GM12865 (cell line): ENCODE measurements around the gene HDLBP.

Source experiments
- DNase-seq: peaks from one replicate; pipeline ENCODE4 v3.0.0; 2010; ENCODE audit warnings: low read depth
- H3K4me3 ChIP-seq: 2 replicates; pipeline ENCODE4 v1.5.1; 2011; ENCODE audit warnings: mild to moderate bottlenecking, low read depth, low read length, control low read depth
- CTCF ChIP-seq: IDR thresholded peaks from 2 replicates; pipeline ENCODE4 v1.5.1; 2011; ENCODE audit warnings: low read length, control low read depth, low read depth, inconsistent platforms; ENCODE audit not compliant: insufficient read depth; ENCODE audit errors: missing control alignments

HDLBP gene

GRCh38 chr2:241334813-241335212 is 19.3 kb upstream of the HDLBP start:
- H3K4me3 ChIP-seq, result no peak overlapping the region
- no peak for TF ChIP-seq CTCF
- no peak for DNase-seq

GRCh38 chr2:241330616-241330981 is 15.1 kb upstream of the HDLBP start:
- no peak overlapping the region for H3K4me3 ChIP-seq
- no peak for DNase-seq
- no peak for TF ChIP-seq CTCF

- no peak overlapping the region for H3K4me3 ChIP-seq
- TF ChIP-seq CTCF, result no peak
- DNase-seq, result no peak
These were observed 14.5 kb upstream of the HDLBP start for GRCh38 chr2:241329669-241330615.

- DNase-seq, result no peak
- TF ChIP-seq CTCF, result no peak
- no peak overlapping the region for H3K4me3 ChIP-seq
These were observed 9.8 kb upstream of the HDLBP start for GRCh38 chr2:241325257-241325656.

GRCh38 chr2:241324775-241325174 is 9.3 kb upstream of the HDLBP start:
- TF ChIP-seq CTCF, result no peak
- DNase-seq, result no peak
- 0 out of 2 replicates have a peak overlapping the region, but pooled peaks have one; percentile 10 for H3K4me3 ChIP-seq

- peak overlapping the region; percentile 26 for H3K4me3 ChIP-seq
- TF ChIP-seq CTCF, result no peak
- DNase-seq, result peak; percentile 29
These were observed 8.3 kb upstream of the HDLBP start for GRCh38 chr2:241323778-241324177.

GRCh38 chr2:241321886-241322285 is 6.4 kb upstream of the HDLBP start:
- no peak overlapping the region for H3K4me3 ChIP-seq
- no peak for DNase-seq
- TF ChIP-seq CTCF, result no peak
